CD8-positive, alpha-beta memory T cell (primary cell): ENCODE measurements around the gene PCDHA12. TPM values are rescaled to one million over a fixed set of nuclear protein-coding genes. Genes with fewer than 3 reads are reported as not detected.
A peak's percentile ranks its signal among the peaks of the same experiment; 100 is the strongest.

Source experiments
- CTCF ChIA-PET: fragments of 350-600 bp; sonication (Branson Sonifier 250); formaldehyde crosslinking; loops from one replicate; lab custom pipeline; 2021; ENCODE audit warnings: antibody characterized with exemption; lab: Charles Lee
- POLR2A ChIA-PET: fragments of 350-600 bp; sonication (Branson Sonifier 250); formaldehyde crosslinking; loops from one replicate; lab custom pipeline; 2021; ENCODE audit warnings: antibody characterized with exemption; lab: Charles Lee
- DNase-seq, 5 donors: peaks; one replicate each; pipeline versions ENCODE4 v3.0.0 to v3.0.0-alpha.2; 2020 to 2022; ENCODE audit warnings: mixed read lengths in 1 of 5
- H3K27ac ChIP-seq: one replicate; pipeline ENCODE4 v1.7.0; 2013; ENCODE audit warnings: low read depth, mild to moderate bottlenecking, low read length, moderate library complexity
- H3K27me3 ChIP-seq: 2 replicates; pipeline ENCODE4 v1.7.0; 2013; ENCODE audit warnings: low read length, mild to moderate bottlenecking; ENCODE audit not compliant: insufficient read depth, poor library complexity, severe bottlenecking
- H3K36me3 ChIP-seq: 2 replicates; pipeline ENCODE4 v1.7.0; 2013; ENCODE audit warnings: mild to moderate bottlenecking, low read length, moderate library complexity; ENCODE audit not compliant: insufficient read depth
- H3K4me1 ChIP-seq: 2 replicates; pipeline ENCODE4 v1.7.0; 2013; ENCODE audit warnings: mild to moderate bottlenecking, low read length, moderate library complexity; ENCODE audit not compliant: insufficient read depth
- H3K4me3 ChIP-seq: 2 replicates; pipeline ENCODE4 v1.7.0; 2013; ENCODE audit warnings: mild to moderate bottlenecking, low read length
- H3K9me3 ChIP-seq: 2 replicates; pipeline ENCODE4 v1.7.0; 2013; ENCODE audit warnings: mild to moderate bottlenecking, low read length
- H3K27ac Mint-ChIP-seq, 8 donors: one replicate each; pipeline ENCODE4 v1.8.0; 2020 to 2021; ENCODE audit warnings: mixed read lengths in 8 of 8, mild to moderate bottlenecking in 6 of 8, inconsistent platforms in 3 of 8, moderate library complexity in 3 of 8
- H3K27me3 Mint-ChIP-seq, 2 donors: one replicate each; pipeline ENCODE4 v1.8.0; 2020 to 2021; ENCODE audit warnings: mixed read lengths in 2 of 2, mild to moderate bottlenecking in 1 of 2, moderate library complexity in 1 of 2
- H3K36me3 Mint-ChIP-seq, 3 donors: one replicate each; pipeline ENCODE4 v1.8.0; 2020 to 2021; ENCODE audit warnings: mixed read lengths in 3 of 3, inconsistent platforms in 1 of 3, mild to moderate bottlenecking in 1 of 3
- H3K4me1 Mint-ChIP-seq, 3 donors: one replicate each; pipeline ENCODE4 v1.8.0; 2020 to 2021; ENCODE audit warnings: mixed read lengths in 3 of 3, inconsistent platforms in 1 of 3, mild to moderate bottlenecking in 1 of 3
- H3K4me3 Mint-ChIP-seq, 7 donors: one replicate each; pipeline ENCODE4 v1.8.0; 2020 to 2021; ENCODE audit warnings: mixed read lengths in 7 of 7, mild to moderate bottlenecking in 6 of 7, moderate library complexity in 4 of 7, inconsistent platforms in 2 of 7
- H3K9me3 Mint-ChIP-seq, 5 donors: one replicate each; pipeline ENCODE4 v1.8.0; 2020 to 2022; ENCODE audit warnings: mixed read lengths in 5 of 5, mild to moderate bottlenecking in 3 of 5, moderate library complexity in 2 of 5, inconsistent platforms in 1 of 5
- polyA plus RNA-seq: library from polyadenylated mRNA; unstranded; fragments of 300-500 nt; fragmentation: Illumina TruSeq; gene quantifications from one replicate; pipeline ENCODE4 v1.2.3, GENCODE V29; 2021
- total RNA-seq, 2 experiments: library from RNA; stranded (reverse); gene quantifications; one replicate each; pipeline ENCODE4 v1.2.3, GENCODE V29; 2021

Gene PCDHA12
- total and polyA plus RNA-seq, 3 experiments from 2014 or later: not detected

DNA sequence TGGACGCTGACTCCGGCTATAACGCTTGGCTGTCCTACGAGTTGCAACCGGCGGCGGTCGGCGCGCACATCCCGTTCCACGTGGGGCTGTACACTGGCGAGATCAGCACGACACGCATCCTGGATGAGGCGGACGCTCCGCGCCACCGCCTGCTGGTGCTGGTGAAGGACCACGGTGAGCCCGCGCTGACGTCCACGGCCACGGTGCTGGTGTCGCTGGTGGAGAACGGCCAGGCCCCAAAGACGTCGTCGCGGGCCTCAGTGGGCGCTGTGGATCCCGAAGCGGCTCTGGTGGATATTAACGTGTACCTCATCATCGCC is 2.1 kb downstream of the PCDHA12 start:
- H3K4me3 Mint-ChIP-seq: no peak overlapping the region
- H3K9me3 Mint-ChIP-seq: peaks cover 13 to 44% (median 34%) of the 10 kb centered on the region in 5 donors
- ChIA-PET CTCF (no interaction called here), POLR2A (no interaction called here)
- Histone ChIP-seq H3K9me3 (peaks cover 3% of the 10 kb centered on the region), H3K4me1 (no peaks in the 10 kb centered on the region), H3K27me3 (peaks cover 4% of the 10 kb centered on the region), H3K4me3 (no peak overlapping the region), H3K36me3 (no peaks in the 10 kb centered on the region), H3K27ac (no peak overlapping the region)
- H3K27me3 Mint-ChIP-seq: peaks cover 36 to 50% of the 10 kb centered on the region in 2 donors
- no peak for DNase-seq
- no peaks in the 10 kb centered on the region for H3K4me1 Mint-ChIP-seq
- H3K36me3 Mint-ChIP-seq: peaks cover 0 to 5% (median 0%) of the 10 kb centered on the region in 3 donors
- H3K27ac Mint-ChIP-seq: no peak overlapping the region

DNA sequence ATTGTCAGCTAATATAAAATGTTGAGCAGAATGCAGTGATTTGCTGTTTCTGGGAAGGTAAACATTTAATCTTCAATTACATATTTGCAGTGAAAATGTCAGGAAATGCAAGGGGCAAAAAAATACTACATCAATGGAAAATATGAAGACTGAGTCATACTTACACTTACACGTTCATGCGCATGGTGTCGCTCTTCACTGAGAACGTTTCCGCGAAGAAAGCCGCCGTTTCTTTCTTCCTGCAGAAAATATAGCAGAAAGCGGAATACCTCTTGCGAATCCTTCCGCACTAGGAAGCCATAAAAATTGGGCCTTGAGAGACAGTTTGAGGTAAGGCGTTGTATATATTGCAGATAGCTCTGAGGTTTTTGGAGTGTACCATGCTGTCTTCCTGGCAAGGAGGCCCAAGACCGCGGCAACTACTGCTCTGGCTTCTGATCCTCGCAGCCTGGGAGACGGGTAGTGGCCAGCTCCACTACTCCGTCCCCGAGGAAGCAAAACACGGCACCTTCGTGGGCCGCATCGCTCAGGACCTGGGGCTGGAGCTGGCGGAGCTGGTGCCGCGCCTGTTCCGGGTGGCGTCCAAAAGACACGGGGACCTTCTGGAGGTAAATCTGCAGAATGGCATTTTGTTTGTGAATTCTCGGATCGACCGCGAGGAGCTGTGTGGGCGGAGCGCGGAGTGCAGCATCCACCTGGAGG is 6.9 kb downstream of the PCDHA12 start, which contains the start of gene PCDHA13:
Gene PCDHA13, plus strand, starts transcription at position 236 of the 702 bp plus-strand sequence. Its CDS starts 145 bp downstream, at position 381.
- Histone ChIP-seq H3K4me3 (no peak within 1 kb of the TSS), H3K4me1 (no peaks in the 10 kb centered on the region), H3K27ac (no peak within 1 kb of the TSS), H3K9me3 (no peaks in the 10 kb centered on the region), H3K36me3 (no peaks in the 10 kb centered on the region), H3K27me3 (peaks cover 4% of the 10 kb centered on the region)
- H3K27ac Mint-ChIP-seq: no peak within 1 kb of the TSS
- no peak for DNase-seq
- H3K36me3 Mint-ChIP-seq: no peaks in the 10 kb centered on the region
- no peak within 1 kb of the TSS for H3K4me3 Mint-ChIP-seq
- ChIA-PET POLR2A (no interaction called here), CTCF (no interaction called here)
- H3K9me3 Mint-ChIP-seq: peaks cover 20 to 31% (median 21%) of the 10 kb centered on the region in 5 donors
- H3K27me3 Mint-ChIP-seq: peaks cover 26 to 36% of the 10 kb centered on the region in 2 donors
- no peaks in the 10 kb centered on the region for H3K4me1 Mint-ChIP-seq

DNA sequence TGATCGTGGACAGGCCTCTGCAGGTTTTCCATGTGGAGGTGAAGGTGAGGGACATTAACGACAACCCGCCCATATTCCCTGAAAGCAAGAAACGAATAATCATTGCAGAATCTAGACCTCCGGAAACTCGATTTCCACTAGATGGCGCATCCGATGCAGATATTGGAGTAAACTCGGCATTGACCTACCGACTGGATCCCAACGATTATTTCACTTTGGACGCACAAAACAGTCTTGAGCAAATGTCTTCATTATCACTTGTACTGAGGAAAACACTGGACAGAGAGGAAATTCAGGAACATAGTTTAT is 7.4 kb downstream of the PCDHA12 start:
- H3K9me3 Mint-ChIP-seq: peaks cover 20 to 34% (median 24%) of the 10 kb centered on the region in 5 donors
- ChIA-PET POLR2A (no interaction called here), CTCF (no interaction called here)
- Histone ChIP-seq H3K4me1 (no peaks in the 10 kb centered on the region), H3K4me3 (no peak overlapping the region), H3K27me3 (peaks cover 4% of the 10 kb centered on the region), H3K27ac (no peak overlapping the region), H3K36me3 (no peaks in the 10 kb centered on the region), H3K9me3 (no peaks in the 10 kb centered on the region)
- no peak for DNase-seq
- no peak overlapping the region for H3K4me3 Mint-ChIP-seq
- no peaks in the 10 kb centered on the region for H3K36me3 Mint-ChIP-seq
- no peak overlapping the region for H3K27ac Mint-ChIP-seq
- no peaks in the 10 kb centered on the region for H3K4me1 Mint-ChIP-seq
- peaks cover 28 to 36% of the 10 kb centered on the region in 2 donors for H3K27me3 Mint-ChIP-seq

DNA sequence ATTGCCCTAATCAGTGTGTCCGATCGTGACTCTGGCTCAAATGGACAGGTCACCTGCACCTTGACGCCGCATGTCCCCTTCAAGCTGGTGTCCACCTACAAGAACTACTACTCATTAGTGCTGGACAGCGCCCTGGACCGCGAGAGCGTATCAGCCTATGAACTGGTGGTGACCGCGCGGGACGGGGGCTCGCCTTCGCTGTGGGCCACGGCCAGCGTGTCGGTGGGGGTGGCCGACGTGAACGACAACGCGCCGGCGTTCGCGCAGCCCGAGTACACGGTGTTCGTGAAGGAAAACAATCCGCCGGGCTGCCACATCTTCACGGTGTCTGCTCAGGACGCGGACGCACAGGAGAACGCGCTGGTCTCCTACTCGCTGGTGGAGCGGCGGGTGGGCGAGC is 8.3 kb downstream of the PCDHA12 start:
- H3K27me3 Mint-ChIP-seq: peaks cover 30 to 36% of the 10 kb centered on the region in 2 donors
- peaks cover 4% of the 10 kb centered on the region for H3K27me3 ChIP-seq
- no peak overlapping the region for H3K27ac Mint-ChIP-seq
- no peaks in the 10 kb centered on the region for H3K9me3 ChIP-seq
- DNase-seq: no peak
- H3K4me1 ChIP-seq: no peaks in the 10 kb centered on the region
- no peak overlapping the region for H3K4me3 Mint-ChIP-seq
- ChIA-PET CTCF (no interaction called here), POLR2A (no interaction called here)
- no peaks in the 10 kb centered on the region for H3K36me3 ChIP-seq
- H3K27ac ChIP-seq: no peak overlapping the region
- peaks cover 20 to 35% (median 24%) of the 10 kb centered on the region in 5 donors for H3K9me3 Mint-ChIP-seq
- no peaks in the 10 kb centered on the region for H3K36me3 Mint-ChIP-seq
- no peak overlapping the region for H3K4me3 ChIP-seq
- H3K4me1 Mint-ChIP-seq: no peaks in the 10 kb centered on the region

DNA sequence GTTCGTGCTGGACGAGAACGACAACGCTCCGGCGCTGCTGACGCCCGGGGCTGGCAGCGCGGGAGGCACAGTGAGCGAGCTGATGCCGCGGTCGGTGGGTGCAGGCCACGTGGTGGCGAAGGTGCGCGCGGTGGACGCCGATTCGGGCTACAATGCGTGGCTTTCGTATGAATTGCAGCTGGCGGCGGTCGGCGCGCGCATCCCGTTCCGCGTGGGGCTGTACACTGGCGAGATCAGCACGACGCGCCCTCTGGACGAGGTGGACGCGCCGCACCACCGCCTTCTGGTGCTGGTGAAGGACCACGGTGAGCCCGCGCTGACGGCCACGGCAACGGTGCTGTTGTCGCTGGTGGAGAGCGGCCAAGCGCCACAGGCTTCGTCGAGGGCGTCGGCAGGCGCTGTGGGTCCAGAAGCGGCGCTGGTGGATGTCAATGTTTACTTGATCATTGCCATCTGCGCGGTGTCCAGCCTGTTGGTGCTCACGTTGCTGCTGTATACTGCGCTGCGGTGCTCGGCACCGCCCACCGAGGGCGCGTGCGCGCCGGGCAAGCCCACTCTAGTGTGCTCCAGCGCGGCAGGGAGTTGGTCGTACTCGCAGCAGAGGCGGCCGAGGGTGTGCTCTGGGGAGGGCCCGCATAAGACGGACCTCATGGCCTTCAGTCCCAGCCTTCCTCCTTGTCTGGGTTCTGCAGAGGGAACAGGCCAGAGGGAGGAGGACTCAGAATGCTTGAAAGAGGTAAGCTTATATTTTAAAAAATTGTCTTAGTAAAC is 9.0 kb downstream of the PCDHA12 start:
- Histone ChIP-seq H3K36me3 (no peaks in the 10 kb centered on the region), H3K27ac (no peak overlapping the region), H3K9me3 (no peaks in the 10 kb centered on the region), H3K27me3 (no peaks in the 10 kb centered on the region), H3K4me1 (no peaks in the 10 kb centered on the region), H3K4me3 (no peak overlapping the region)
- Mint-ChIP-seq H3K36me3 (no peaks in the 10 kb centered on the region), H3K4me3 (no peak overlapping the region), H3K4me1 (no peaks in the 10 kb centered on the region), H3K27ac (no peak overlapping the region), H3K27me3 (peaks cover 27 to 31% of the 10 kb centered on the region in 2 donors), H3K9me3 (peaks cover 20 to 35% (median 22%) of the 10 kb centered on the region in 5 donors)
- POLR2A ChIA-PET: no interaction called here
- no peak for DNase-seq
- CTCF ChIA-PET: no interaction called here

DNA sequence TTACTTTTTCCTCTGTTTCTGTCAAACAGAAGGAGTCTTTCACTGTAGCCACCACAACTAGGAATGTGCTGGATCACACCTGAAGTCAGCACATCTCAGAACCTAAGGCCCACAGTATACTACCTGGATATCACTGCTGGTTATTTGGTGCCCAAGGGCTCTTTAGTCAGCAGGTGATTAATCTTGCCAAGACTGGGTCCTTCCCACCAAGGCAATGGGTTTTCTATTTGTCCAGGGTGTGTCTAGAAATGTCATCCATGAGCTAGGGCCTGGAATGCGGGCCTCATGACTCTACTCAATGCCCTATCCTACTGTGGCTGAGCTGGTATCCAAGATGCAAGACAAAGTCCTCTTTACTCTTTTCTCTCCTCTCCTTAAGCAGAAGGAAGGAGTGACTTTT is 41.2 kb downstream of the PCDHA12 start:
- Histone ChIP-seq H3K9me3 (no peaks in the 10 kb centered on the region), H3K4me3 (no peak overlapping the region), H3K27me3 (no peaks in the 10 kb centered on the region), H3K4me1 (no peaks in the 10 kb centered on the region), H3K27ac (no peak overlapping the region), H3K36me3 (no peaks in the 10 kb centered on the region)
- Mint-ChIP-seq H3K27me3 (peaks cover 5 to 22% of the 10 kb centered on the region in 2 donors), H3K4me1 (no peaks in the 10 kb centered on the region), H3K9me3 (peaks cover 4 to 24% (median 7%) of the 10 kb centered on the region in 5 donors), H3K4me3 (no peak overlapping the region), H3K27ac (no peak overlapping the region), H3K36me3 (no peaks in the 10 kb centered on the region)
- ChIA-PET POLR2A (no interaction called here), CTCF (no interaction called here)
- no peak for DNase-seq

DNA sequence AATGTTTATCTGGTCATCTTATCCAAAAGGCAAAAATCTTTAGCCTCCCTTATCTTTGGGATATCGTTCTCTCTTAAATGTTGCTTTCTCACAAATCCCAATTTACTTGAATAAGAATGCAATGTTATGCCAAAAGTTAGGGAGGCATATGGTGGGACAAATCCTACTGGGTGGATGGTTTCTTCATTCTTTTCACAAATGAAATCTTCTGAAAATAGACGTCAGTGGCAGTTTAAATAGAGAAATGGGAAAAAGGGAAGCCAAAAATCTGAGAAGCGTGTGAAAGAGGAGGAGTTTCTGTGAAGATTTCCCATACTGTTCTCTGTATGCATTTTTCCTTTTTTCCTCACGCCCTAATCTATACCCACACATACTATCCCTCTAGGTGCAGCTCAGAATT is 48.5 kb downstream of the PCDHA12 start:
- peaks cover 33 to 67% of the 10 kb centered on the region in 2 donors for H3K27me3 Mint-ChIP-seq
- H3K4me1 Mint-ChIP-seq: peaks cover 5 to 18% (median 7%) of the 10 kb centered on the region in 3 donors
- POLR2A ChIA-PET: no interaction called here
- Histone ChIP-seq H3K27me3 (peaks cover 4% of the 10 kb centered on the region), H3K4me3 (no peak overlapping the region), H3K4me1 (no peaks in the 10 kb centered on the region), H3K9me3 (no peaks in the 10 kb centered on the region), H3K36me3 (no peaks in the 10 kb centered on the region), H3K27ac (no peak overlapping the region)
- peaks cover 0 to 8% (median 7%) of the 10 kb centered on the region in 5 donors for H3K9me3 Mint-ChIP-seq
- no peak overlapping the region for H3K27ac Mint-ChIP-seq
- DNase-seq: no peak
- CTCF ChIA-PET: no interaction called here
- H3K4me3 Mint-ChIP-seq: no peak overlapping the region
- peaks cover 0 to 1% (median 0%) of the 10 kb centered on the region in 3 donors for H3K36me3 Mint-ChIP-seq

DNA sequence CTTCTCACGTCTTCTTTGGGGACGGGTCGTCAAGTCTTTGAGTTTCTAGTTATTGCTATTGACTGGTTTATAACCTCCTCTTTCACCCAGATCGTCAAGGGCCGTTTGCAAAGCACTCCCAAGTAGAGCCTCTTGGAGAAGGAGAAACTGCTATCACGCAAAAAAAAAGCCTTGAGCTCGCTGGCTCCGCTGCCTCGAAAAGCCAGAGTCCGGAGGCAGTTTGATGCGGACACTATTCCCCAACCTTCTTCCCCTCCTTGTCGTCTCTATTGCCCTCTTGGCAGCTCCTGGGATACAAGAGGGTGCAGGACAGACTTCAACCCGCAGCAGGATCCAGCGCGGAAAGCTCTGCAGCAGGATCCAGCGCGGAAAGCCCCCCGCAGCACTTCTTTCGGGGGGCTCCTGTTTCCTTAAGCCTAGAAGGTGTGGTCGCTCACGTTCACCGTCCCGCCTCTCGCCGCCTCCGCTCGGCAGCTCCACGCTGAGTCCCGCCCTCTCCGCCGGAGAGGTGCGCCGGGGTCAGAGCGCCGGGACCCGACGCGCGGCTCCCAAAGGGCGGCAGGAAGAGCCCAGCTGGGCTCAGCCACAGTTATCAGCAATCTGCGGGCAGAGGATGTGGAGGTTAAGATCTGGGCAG is 50.8 kb downstream of the PCDHA12 start, which contains the start of gene PCDHAC1:
Gene PCDHAC1, plus strand, starts transcription at position 494 of the 637 bp plus-strand sequence. CDS start 594 bp downstream, outside the sequence.
- peaks cover 5 to 18% (median 7%) of the 10 kb centered on the region in 3 donors for H3K4me1 Mint-ChIP-seq
- peaks cover 42 to 71% of the 10 kb centered on the region in 2 donors for H3K27me3 Mint-ChIP-seq
- peaks cover 0 to 9% (median 6%) of the 10 kb centered on the region in 5 donors for H3K9me3 Mint-ChIP-seq
- peak within 1 kb of the TSS in 1 of 8 donors; percentile 39 for H3K27ac Mint-ChIP-seq
- ChIA-PET POLR2A (no interaction called here), CTCF (no interaction called here)
- Histone ChIP-seq H3K27ac (no peak within 1 kb of the TSS), H3K36me3 (no peaks in the 10 kb centered on the region), H3K4me3 (no peak within 1 kb of the TSS), H3K4me1 (no peaks in the 10 kb centered on the region), H3K9me3 (no peaks in the 10 kb centered on the region), H3K27me3 (peaks cover 4% of the 10 kb centered on the region)
- peaks cover 0 to 6% (median 0%) of the 10 kb centered on the region in 3 donors for H3K36me3 Mint-ChIP-seq
- no peak for DNase-seq
- H3K4me3 Mint-ChIP-seq: peak within 1 kb of the TSS in 6 of 7 donors; percentile 29 to 76 (median 62)
